COR-L47 (cell line): ENCODE data around the gene ALPI.

Experiments used
- DNase-seq: peaks from one replicate; lab custom pipeline; 2025; lab: John Stamatoyannopoulos, UW

ALPI gene

DNA sequence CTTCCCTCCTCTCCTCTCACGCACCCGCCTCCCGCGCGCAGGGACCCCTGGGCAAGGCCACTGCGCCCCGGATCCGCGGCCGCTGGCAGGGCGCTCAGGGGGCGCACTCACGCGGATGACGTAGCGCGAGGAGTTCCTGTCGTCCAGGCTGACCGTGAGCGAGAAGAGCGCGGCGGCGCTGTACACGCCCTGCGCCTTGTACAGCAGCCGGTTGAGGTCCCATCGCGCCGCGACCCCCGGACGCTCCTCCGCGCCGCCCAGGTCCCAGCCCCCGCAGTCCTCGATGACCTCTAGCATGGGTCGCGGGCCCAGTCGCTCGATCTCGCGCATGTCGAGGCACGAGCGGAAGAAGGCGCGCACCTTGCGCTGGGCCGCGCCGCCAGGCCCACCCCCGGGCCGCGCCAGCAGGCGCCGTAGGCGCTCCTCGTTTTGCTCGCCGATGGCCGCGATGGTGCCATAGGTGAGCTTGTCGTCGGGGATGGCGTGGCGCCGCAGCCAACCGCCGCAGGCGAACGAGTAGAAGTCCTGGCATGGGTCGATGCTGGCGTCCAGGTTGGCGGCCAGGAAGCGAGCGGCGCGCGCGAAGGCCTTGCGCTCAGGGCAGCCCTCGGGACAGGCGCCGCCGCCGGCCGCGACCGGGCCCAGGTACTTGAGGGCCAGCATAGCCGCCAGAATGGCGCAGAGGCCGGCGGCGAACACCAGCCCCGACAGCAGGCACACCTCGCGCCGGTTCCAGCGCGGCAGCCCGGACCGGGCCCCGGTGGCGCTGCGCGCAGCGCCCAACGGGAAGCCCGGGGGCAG is 30.0 kb downstream of the ALPI start:
- no peak for DNase-seq

GRCh38 chr2:232486558-232487384 is 30.8 kb downstream of the ALPI start:
- DNase-seq, result no peak

DNA sequence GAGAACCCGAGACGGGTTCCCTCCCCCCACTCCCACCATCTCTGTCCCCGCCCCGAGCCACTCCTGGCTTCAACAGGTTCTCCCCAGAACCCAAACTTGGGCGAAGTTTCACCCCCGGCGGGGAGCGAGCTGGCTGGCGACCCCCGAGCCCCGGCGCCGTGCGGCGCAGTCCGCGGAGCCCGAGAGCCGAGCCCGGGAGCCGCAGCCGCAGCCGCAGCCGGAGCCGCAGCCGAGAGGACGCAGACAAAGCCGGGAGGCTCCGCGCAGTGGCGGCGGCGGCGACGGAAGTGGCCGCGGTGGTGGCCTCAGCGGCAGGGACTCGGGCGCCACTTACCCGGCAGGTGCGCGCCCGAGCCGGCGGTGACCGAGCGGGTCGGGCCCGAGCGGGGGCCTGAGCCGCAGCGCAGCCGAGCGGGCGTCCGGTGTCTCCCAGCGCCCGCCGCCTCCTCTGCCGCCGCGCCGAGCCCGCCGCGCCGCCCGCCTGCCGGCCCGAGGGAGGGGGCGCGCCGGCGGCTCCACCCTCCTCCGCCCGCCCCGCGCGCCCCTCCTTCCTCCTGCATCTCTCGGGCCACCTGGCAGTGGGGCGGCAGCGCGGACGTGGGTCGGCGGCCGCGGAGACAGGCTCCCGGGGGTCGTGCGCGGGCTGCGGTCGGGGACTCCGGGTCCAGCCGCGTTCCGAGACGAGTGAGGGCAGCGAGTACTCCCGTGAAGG is 31.6 kb downstream of the ALPI start, which contains the start of gene ECEL1:
ECEL1 (minus strand) TSS at position 450 of the 712 bp plus-strand sequence. CDS start 1,181 bp downstream, outside the sequence.
- DNase-seq, result no peak

DNA sequence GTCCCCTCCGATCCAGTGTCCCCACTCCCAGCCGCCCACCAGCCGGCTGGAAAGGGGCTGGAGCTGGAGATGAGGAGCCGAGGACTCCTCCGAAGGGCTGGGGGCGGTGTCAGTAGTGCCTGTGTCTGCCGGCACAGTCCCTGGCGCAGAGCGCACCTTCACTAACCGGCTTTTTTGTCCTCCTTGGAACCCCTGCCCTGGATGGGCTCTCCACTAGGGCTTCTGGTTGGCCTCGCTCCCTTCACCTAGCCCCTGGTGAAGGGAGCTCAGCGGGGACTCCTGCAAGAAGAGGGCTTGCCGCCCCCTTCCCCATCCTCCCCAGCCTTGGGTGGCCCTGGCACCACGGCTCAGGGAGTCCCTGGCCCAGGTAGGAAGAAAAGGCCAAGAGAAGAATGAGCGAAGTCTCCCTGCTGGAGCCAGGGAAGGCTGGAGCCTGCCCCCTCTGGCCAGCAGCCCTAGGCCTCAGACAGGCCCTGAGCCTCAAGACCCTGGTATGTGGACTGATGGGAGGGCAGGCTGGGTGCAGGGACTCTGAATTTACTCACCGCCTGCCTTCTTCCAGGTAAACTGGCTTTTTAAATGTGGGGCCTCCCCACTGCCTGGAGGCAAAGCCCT is 32.3 kb downstream of the ALPI start:
- DNase-seq, result no peak

DNA sequence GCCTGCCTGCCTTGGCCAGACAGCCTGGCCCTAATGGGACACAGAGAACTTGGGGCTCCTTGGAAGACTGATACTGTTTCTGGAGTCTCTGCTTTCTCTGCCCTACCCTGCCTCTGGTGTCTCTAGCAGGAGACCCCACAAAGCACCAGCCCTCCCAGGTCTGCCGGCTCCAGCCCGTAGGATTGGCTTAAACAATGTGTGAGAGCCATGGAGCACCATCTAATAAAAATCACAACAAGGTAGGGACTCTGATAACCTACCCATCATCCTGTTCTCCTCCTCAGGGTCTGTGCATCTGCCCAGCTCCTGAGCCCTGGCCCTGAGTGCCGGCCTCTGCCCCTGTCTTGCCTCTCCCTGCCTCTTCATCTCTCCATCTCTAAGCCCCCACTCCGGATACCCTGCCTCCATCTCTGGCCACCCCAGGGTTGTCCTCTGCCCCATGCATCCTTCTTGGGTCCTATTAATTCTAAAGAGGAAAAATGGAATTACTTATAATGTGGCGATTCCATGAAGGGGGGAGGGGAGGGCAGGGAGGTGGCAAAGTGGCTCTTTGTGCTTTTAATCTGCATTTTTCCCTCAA is 32.9 kb downstream of the ALPI start:
- DNase-seq, result no peak

GRCh38 chr2:232489516-232490220 is 33.7 kb downstream of the ALPI start:
- DNase-seq, result no peak

GRCh38 chr2:232490221-232491138 is 34.5 kb downstream of the ALPI start:
- no peak for DNase-seq

GRCh38 chr2:232491139-232491780 is 35.3 kb downstream of the ALPI start:
- DNase-seq, result no peak

GRCh38 chr2:232492236-232492848 is 36.4 kb downstream of the ALPI start:
- DNase-seq, result no peak

GRCh38 chr2:232492963-232493700 is 37.2 kb downstream of the ALPI start:
- no peak for DNase-seq

DNA sequence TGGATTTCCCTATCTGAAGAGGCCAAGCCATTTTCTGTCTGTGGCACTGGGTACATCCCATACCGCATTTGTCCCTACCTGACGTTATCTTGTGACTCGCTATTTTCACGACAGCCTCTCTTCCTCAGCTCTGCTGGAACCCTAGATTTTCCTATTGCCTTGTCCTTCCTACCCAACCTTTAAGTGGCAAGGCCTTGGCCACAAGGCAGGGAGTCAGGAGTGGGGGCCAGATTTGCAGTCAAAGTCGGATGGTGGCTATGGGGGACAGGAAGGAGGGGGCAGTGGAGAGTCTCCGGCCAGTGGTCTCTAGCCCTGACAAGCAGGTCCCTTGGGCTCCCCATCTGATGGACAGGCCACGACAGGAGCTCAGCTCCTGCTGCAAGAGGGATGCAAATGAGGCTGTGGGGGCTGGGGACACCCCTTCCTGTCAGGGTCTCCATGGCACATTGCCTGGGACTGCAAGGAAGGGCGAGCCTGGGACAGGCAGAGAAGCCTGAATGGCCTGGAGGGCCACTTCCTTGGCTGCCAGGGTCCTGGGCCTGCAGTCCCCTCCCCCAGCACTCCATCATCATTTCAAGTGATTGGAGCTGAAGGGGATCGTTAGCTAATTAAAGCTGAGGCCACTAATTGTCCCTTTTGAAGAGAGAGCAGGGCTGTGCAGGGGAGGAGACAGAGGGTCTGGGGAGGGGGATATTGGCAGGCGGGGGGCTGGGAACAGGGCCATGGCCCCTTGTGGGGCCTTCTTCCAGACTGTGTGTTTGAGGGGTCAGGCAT is 37.9 kb downstream of the ALPI start:
- no peak for DNase-seq

- DNase-seq, result no peak
These were observed 38.6 kb downstream of the ALPI start for GRCh38 chr2:232494542-232494941.

DNA sequence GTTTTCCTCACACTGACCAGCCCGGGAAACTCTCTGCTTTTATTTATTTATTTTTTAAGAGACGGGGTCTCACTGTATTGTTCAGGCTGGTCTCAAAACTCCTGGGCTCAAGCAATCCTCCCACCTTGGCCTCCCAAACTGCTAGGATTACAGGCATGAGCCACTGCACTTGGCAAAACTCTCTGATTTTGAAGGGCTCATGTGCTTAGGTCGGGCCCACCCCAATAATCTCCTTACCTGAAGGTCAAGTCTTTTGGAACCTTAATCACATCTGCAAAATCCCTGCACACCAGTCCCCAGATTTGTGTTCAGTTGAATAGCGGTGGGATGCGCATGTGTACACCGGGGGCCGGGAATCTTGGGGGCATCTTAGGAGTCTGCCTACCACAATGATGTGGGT is 39.3 kb downstream of the ALPI start:
- DNase-seq, result no peak

- no peak for DNase-seq
These were observed 40.7 kb downstream of the ALPI start for GRCh38 chr2:232496501-232497270.

- peak; percentile 58 for DNase-seq
These were observed 41.4 kb downstream of the ALPI start for GRCh38 chr2:232497348-232497747.

DNA sequence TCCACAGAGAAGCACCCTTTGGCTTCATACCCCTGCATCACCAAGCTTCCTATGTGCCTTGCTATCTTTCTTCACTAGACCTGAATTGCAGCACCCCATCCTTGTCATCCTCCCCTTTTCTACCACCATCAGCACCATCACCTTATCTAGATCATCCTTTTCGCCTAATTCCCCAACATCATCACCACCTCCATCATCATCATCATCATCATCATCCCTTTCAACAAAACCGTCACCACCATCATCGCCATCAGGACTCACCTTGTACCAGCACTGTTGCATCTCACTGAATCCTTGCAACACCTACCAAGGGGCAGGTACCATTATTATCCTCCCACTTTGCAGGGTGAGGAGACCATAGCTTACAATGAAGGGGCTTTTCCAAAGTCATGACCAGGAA is 42.5 kb downstream of the ALPI start:
- DNase-seq, result no peak

GRCh38 chr2:232501331-232501771 is 45.4 kb downstream of the ALPI start:
- DNase-seq, result no peak
